Measurements from ENCODE around the gene SH2D1A.
"Not testable (repeated sequence)": the region's sequence is repeated elsewhere in the genome, so short reads cannot be mapped to it uniquely, and the experiment has no call there.

The SH2D1A gene

GRCh38 chrX:124401696-124402095, 55.3 kb downstream of the SH2D1A start:
- TF ChIP-seq POLR2AphosphoS5 (IDR thresholded peaks at IDR 0.05; ENCODE audit: low read depth, low read length) (no peak), POLR2A (IDR thresholded peaks at IDR 0.05; ENCODE audit: low read depth, low read length) (no peak), TAF1 (IDR thresholded peaks at IDR 0.05; ENCODE audit: borderline replicate concordance, low read depth, low read length) (no peak)
- FAIRE-seq, result no peak
- no peak for DNase-seq (ENCODE audit: insufficient read length)

GRCh38 chrX:124405868-124406267, 59.5 kb downstream of the SH2D1A start:
- FAIRE-seq (no peak), DNase-seq (ENCODE audit: insufficient read length) (no peak)
- TF ChIP-seq POLR2A (IDR thresholded peaks at IDR 0.05; ENCODE audit: low read depth, low read length) (no peak), POLR2AphosphoS5 (IDR thresholded peaks at IDR 0.05; ENCODE audit: low read depth, low read length) (no peak), TAF1 (IDR thresholded peaks at IDR 0.05; ENCODE audit: borderline replicate concordance, low read depth, low read length) (no peak)

- DNase-seq (ENCODE audit: insufficient read length) (peak; percentile 21), FAIRE-seq (peak; percentile 61)
- TF ChIP-seq POLR2A (IDR thresholded peaks at IDR 0.05; ENCODE audit: low read depth, low read length) (no peak), TAF1 (IDR thresholded peaks at IDR 0.05; ENCODE audit: borderline replicate concordance, low read depth, low read length) (no peak), POLR2AphosphoS5 (IDR thresholded peaks at IDR 0.05; ENCODE audit: low read depth, low read length) (no peak)
Measured at GRCh38 chrX:124406294-124407014, 60.1 kb downstream of the SH2D1A start.

GRCh38 chrX:124407226-124407625, 60.9 kb downstream of the SH2D1A start:
- TF ChIP-seq POLR2A (IDR thresholded peaks at IDR 0.05; ENCODE audit: low read depth, low read length) (no peak), TAF1 (IDR thresholded peaks at IDR 0.05; ENCODE audit: borderline replicate concordance, low read depth, low read length) (no peak), POLR2AphosphoS5 (IDR thresholded peaks at IDR 0.05; ENCODE audit: low read depth, low read length) (no peak)
- FAIRE-seq (no peak), DNase-seq (ENCODE audit: insufficient read length) (no peak)

GRCh38 chrX:124408380-124408779, 62.0 kb downstream of the SH2D1A start:
- not testable (repeated sequence) for FAIRE-seq; DNase-seq (ENCODE audit: insufficient read length)

- DNase-seq (ENCODE audit: insufficient read length), result no peak
- no peak for FAIRE-seq
- TF ChIP-seq POLR2AphosphoS5 (IDR thresholded peaks at IDR 0.05; ENCODE audit: low read depth, low read length) (no peak), TAF1 (IDR thresholded peaks at IDR 0.05; ENCODE audit: borderline replicate concordance, low read depth, low read length) (no peak), POLR2A (IDR thresholded peaks at IDR 0.05; ENCODE audit: low read depth, low read length) (no peak)
Measured at GRCh38 chrX:124413244-124413643, 66.9 kb downstream of the SH2D1A start.

GRCh38 chrX:124414281-124414680, 67.9 kb downstream of the SH2D1A start:
- FAIRE-seq (peak; percentile 46), DNase-seq (ENCODE audit: insufficient read length) (no peak)
- TF ChIP-seq TAF1 (IDR thresholded peaks at IDR 0.05; ENCODE audit: borderline replicate concordance, low read depth, low read length), result no peak
- TF ChIP-seq POLR2AphosphoS5 (IDR thresholded peaks at IDR 0.05; ENCODE audit: low read depth, low read length), result no peak
- TF ChIP-seq POLR2A (IDR thresholded peaks at IDR 0.05; ENCODE audit: low read depth, low read length), result no peak

GRCh38 chrX:124415115-124415800, 68.9 kb downstream of the SH2D1A start:
- no peak for FAIRE-seq
- no peak for DNase-seq (ENCODE audit: insufficient read length)
- TF ChIP-seq TAF1 (IDR thresholded peaks at IDR 0.05; ENCODE audit: borderline replicate concordance, low read depth, low read length) (no peak), POLR2AphosphoS5 (IDR thresholded peaks at IDR 0.05; ENCODE audit: low read depth, low read length) (no peak)

GRCh38 chrX:124421898-124422655, 75.7 kb downstream of the SH2D1A start:
- no peak for DNase-seq (ENCODE audit: insufficient read length)
- TF ChIP-seq POLR2A (IDR thresholded peaks at IDR 0.05; ENCODE audit: low read depth, low read length) (no peak), TAF1 (IDR thresholded peaks at IDR 0.05; ENCODE audit: borderline replicate concordance, low read depth, low read length) (no peak), POLR2AphosphoS5 (IDR thresholded peaks at IDR 0.05; ENCODE audit: low read depth, low read length) (no peak)
- FAIRE-seq, result no peak

Measured in GM12892 (cell line).